ENCODE measurements around the gene GAB3. TPM values are rescaled to one million over a fixed set of nuclear protein-coding genes. Genes with fewer than 3 reads are reported as not detected.

The GAB3 gene, protein sequence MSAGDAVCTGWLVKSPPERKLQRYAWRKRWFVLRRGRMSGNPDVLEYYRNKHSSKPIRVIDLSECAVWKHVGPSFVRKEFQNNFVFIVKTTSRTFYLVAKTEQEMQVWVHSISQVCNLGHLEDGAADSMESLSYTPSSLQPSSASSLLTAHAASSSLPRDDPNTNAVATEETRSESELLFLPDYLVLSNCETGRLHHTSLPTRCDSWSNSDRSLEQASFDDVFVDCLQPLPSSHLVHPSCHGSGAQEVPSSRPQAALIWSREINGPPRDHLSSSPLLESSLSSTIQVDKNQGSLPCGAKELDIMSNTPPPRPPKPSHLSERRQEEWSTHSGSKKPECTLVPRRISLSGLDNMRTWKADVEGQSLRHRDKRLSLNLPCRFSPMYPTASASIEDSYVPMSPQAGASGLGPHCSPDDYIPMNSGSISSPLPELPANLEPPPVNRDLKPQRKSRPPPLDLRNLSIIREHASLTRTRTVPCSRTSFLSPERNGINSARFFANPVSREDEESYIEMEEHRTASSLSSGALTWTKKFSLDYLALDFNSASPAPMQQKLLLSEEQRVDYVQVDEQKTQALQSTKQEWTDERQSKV
- total RNA-seq, result 1 to 10 TPM; 2.9 to 5.5 (median 5.1) TPM

DNA sequence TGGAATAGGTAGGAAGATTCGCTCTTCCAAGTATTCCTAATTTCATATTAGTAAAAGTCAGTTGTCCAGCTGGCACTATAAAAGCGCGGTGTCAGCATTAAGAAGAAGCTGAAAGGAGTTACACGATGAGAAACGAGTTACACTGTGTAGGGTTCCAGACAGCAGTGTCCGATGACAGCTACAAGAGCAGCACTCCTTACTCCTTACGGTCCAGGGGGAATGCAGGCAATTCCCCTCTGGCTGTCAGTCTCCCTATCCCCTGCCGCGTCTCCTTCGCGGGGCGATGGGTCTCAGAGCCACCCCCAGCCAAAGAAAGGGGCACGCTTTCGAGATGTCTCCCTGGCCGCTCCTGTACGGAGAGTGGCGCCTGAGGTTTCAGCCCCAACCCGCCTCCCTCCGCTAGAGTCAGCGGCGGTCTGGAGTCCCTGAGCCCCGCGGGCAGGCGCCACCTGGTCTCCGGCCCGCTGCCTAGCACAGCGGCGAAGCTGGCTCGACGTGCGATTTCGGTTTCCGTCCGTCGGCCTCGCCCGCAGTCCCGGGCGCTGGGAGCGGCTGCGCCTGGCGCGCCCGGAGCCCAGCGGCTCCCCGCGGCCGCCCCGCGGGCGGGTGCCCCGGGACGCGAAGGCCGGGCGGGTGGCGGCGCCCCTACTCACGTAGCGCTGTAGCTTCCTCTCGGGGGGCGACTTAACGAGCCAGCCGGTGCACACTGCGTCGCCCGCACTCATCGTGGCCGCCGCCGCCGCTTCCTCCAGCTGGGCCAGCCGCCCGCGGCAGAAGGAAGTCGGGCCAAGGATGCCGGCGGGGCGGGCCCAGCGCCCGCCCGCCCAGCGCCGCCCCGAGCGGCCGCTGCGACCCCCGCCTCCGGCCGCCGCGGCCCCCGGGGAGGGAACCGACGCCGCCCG lies at the start of gene GAB3:
TSS of gene GAB3 (minus strand) at position 777 of the 902 bp plus-strand sequence. CDS start at position 725, 52 bp downstream.
- Histone ChIP-seq H3K4me3 (peak within 1 kb of the TSS; percentile 58 to 71), H3K27me3 (no peaks in the 10 kb centered on the region), H3K36me3 (no peaks in the 10 kb centered on the region), H3K9me3 (no peaks in the 10 kb centered on the region), H3K4me1 (peaks cover 0 to 22% (median 0%) of the 10 kb centered on the region in 3 donors), H3K27ac (peak within 1 kb of the TSS; percentile 80 to 85 (median 84))
- ATAC-seq, result peak; percentile 63
- peak in 1 of 2 donors; percentile 14 for TF ChIP-seq POLR2A (IDR thresholded peaks at IDR 0.05)
- TF ChIP-seq CTCF (IDR thresholded peaks at IDR 0.05), result no peak
- 0 to 7% methylated on average over 1 to 15 of the region's 98 CpGs for WGBS, 2 donors (ENCODE audit: low coverage in 1 of 2)

DNA sequence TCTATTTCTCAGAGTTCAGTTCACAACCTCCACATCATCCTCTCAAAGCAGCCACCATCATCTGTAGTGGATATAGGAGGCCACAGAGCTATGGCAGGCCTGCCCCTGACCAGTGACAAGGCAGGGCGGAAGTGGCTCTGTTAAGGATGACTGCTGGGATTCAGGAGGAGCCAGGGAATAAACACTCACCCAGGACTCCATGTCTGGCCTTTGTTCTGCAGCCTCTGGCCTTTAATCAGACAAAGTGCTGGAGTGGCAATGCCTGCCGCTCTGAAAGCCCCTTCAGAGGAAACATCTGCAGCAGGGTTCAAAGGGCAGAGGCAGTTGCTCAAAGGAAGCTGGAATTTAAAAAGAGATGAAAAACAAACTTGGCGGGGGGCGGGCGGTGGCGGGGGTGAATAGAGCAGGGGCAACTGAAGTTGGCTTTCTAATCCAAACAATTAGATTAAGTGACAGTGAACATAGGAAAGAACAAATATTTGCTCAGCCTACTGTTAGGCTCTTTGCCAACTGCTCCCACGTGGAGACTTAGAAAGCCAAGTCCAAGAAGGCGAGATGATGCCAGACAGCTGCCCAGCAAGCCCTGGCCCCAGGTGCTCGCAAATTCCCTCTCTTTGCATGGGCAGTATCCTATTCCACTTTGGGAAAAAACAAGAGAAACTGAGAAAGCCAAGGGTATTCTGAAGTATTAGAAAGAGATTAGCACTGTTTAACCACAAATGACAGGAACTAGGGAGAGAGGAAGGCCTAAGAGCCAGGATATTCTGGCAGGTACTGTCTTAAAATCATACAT lies 48.9 kb upstream of the GAB3 start:
- TF ChIP-seq POLR2A (IDR thresholded peaks at IDR 0.05), result no peak
- TF ChIP-seq EP300 (IDR thresholded peaks at IDR 0.05), result no peak
- no peak for TF ChIP-seq POLR2AphosphoS5 (IDR thresholded peaks at IDR 0.05)
- no peak for TF ChIP-seq CTCF (IDR thresholded peaks at IDR 0.05)
- WGBS, 2 donors (ENCODE audit: low coverage in 1 of 2), result 33 to 49% methylated on average over 3 to 8 of the region's 9 CpGs
- Histone ChIP-seq H3K4me3 (no peak overlapping the region), H3K27ac (peak overlapping the region in 3 of 4 donors; percentile 4 to 43 (median 13)), H3K4me1 (peaks cover 0 to 26% (median 0%) of the 10 kb centered on the region in 3 donors), H3K9me3 (no peaks in the 10 kb centered on the region), H3K36me3 (no peaks in the 10 kb centered on the region), H3K27me3 (no peaks in the 10 kb centered on the region)
- ATAC-seq, result no peak

GRCh38 chrX:154797006-154797405 lies 46.1 kb upstream of the GAB3 start:
- TF ChIP-seq CTCF (IDR thresholded peaks at IDR 0.05) (no peak), POLR2AphosphoS5 (IDR thresholded peaks at IDR 0.05) (no peak), POLR2A (IDR thresholded peaks at IDR 0.05) (no peak), EP300 (IDR thresholded peaks at IDR 0.05) (no peak)
- Histone ChIP-seq H3K4me1 (peaks cover 0 to 18% (median 0%) of the 10 kb centered on the region in 3 donors), H3K36me3 (no peaks in the 10 kb centered on the region), H3K27me3 (no peaks in the 10 kb centered on the region), H3K9me3 (no peaks in the 10 kb centered on the region), H3K27ac (no peak overlapping the region), H3K4me3 (no peak overlapping the region)
- no peak for ATAC-seq
- 0 to 62% methylated on average over 1 to 4 of the region's 6 CpGs for WGBS, 2 donors (ENCODE audit: low coverage in 1 of 2)

GRCh38 chrX:154795016-154795415 lies 44.1 kb upstream of the GAB3 start:
- no peaks in the 10 kb centered on the region for H3K9me3 ChIP-seq
- no peak for ATAC-seq
- TF ChIP-seq EP300 (IDR thresholded peaks at IDR 0.05), result no peak
- no peak for TF ChIP-seq POLR2A (IDR thresholded peaks at IDR 0.05)
- TF ChIP-seq POLR2AphosphoS5 (IDR thresholded peaks at IDR 0.05), result no peak
- no peak for TF ChIP-seq CTCF (IDR thresholded peaks at IDR 0.05)
- no peaks in the 10 kb centered on the region for H3K27me3 ChIP-seq
- H3K36me3 ChIP-seq, result no peaks in the 10 kb centered on the region
- H3K4me3 ChIP-seq, result no peak overlapping the region
- no peak overlapping the region for H3K27ac ChIP-seq
- H3K4me1 ChIP-seq, result peaks cover 0 to 11% (median 0%) of the 10 kb centered on the region in 3 donors
- 78 to 93% methylated on average over 2 of the region's 2 CpGs for WGBS, 2 donors (ENCODE audit: low coverage in 1 of 2)

Data from gastroesophageal sphincter (tissue), 4 donors.